H1 (cell line): ENCODE results near the gene ANAPC1. TPM values are rescaled to one million over a fixed set of nuclear protein-coding genes. Genes with fewer than 3 reads are reported as not detected.

Experiments
- CTCF ChIA-PET: fragments of 300-600 bp; sonication (Branson Sonifier 250); formaldehyde crosslinking; loops from one replicate; lab custom pipeline; 2021; ENCODE audit not compliant: partially characterized antibody; lab: Charles Lee
- POLR2A ChIA-PET: fragments of 300-600 bp; sonication (Branson Sonifier 250); formaldehyde crosslinking; loops from one replicate; lab custom pipeline; 2021; ENCODE audit warnings: inconsistent platforms; ENCODE audit not compliant: partially characterized antibody; lab: Charles Lee
- DNase-seq, 2 experiments: peaks; one replicate each; pipeline versions ENCODE4 v3.0.0 to v3.0.0-alpha.2; 2010 to 2022; ENCODE audit warnings: low spot score in 2 of 2, low read depth in 1 of 2, mixed read lengths in 1 of 2
- FAIRE-seq: peaks from 2 replicates; lab custom pipeline; 2011; peaks lifted over from hg19 to GRCh38; lab: Jason Lieb, UNC
- H2AFZ ChIP-seq: 2 replicates; pipeline ENCODE4 v1.8.1; 2012; ENCODE audit warnings: low read length, inconsistent platforms
- H2AK5ac ChIP-seq: 2 replicates; pipeline ENCODE4 v1.6.1; 2013; ENCODE audit warnings: low read depth, low read length
- H2BK120ac ChIP-seq: replicated peaks from 2 replicates; pipeline ENCODE3; 2013; ENCODE audit warnings: low read depth, low read length, inconsistent platforms
- H2BK12ac ChIP-seq: 2 replicates; pipeline ENCODE4 v1.6.1; 2013; ENCODE audit warnings: low read depth, low read length
- H2BK15ac ChIP-seq: 2 replicates; pipeline ENCODE4 v1.6.1; 2013; ENCODE audit warnings: low read length
- H2BK20ac ChIP-seq: 2 replicates; pipeline ENCODE4 v1.6.1; 2013; ENCODE audit warnings: low read length
- H2BK5ac ChIP-seq: 2 replicates; pipeline ENCODE4 v1.6.1; 2013; ENCODE audit warnings: low read depth, low read length
- H3K14ac ChIP-seq: 2 replicates; pipeline ENCODE4 v1.6.1; 2013; ENCODE audit warnings: inconsistent platforms; ENCODE audit not compliant: insufficient read length
- H3K18ac ChIP-seq: 2 replicates; pipeline ENCODE4 v1.6.1; 2013; ENCODE audit warnings: low read length; ENCODE audit errors: extremely low read depth
- H3K23ac ChIP-seq: 2 replicates; pipeline ENCODE4 v1.6.1; 2013; ENCODE audit warnings: inconsistent platforms; ENCODE audit not compliant: insufficient read length
- H3K23me2 ChIP-seq: 2 replicates; pipeline ENCODE4 v1.6.1; 2013; ENCODE audit warnings: low read depth, low read length
- H3K27ac ChIP-seq: 2 replicates; pipeline ENCODE4 v1.6.1; 2011; ENCODE audit warnings: low read depth, low read length, inconsistent platforms
- H3K27me3 ChIP-seq, 4 experiments: replicated peaks in 1 of 4; 1 replicate in 1 of 4; 2 replicates in 3 of 4; pipeline versions ENCODE4 v1.6.1 to v1.8.1; 2011 to 2013; ENCODE audit warnings: low read length in 3 of 4, mild to moderate bottlenecking in 3 of 4, inconsistent platforms in 2 of 4, mixed read lengths in 2 of 4, moderate library complexity in 1 of 4; ENCODE audit not compliant: control insufficient read depth in 3 of 4, insufficient read depth in 3 of 4; ENCODE audit errors: extremely low read depth in 1 of 4
- H3K36me3 ChIP-seq, 4 experiments: 2 replicates each; pipeline versions ENCODE4 v1.6.1 to v1.8.1; 2011 to 2013; ENCODE audit warnings: mild to moderate bottlenecking in 4 of 4, low read length in 3 of 4, moderate library complexity in 2 of 4, control low read depth in 1 of 4, inconsistent platforms in 1 of 4; ENCODE audit not compliant: insufficient read depth in 4 of 4, control insufficient read depth in 2 of 4
- H3K4ac ChIP-seq: replicated peaks from 2 replicates; pipeline ENCODE3; 2013; ENCODE audit warnings: low read length, low read depth, mixed read lengths, inconsistent platforms; ENCODE audit not compliant: insufficient read length
- H3K4me1 ChIP-seq, 4 experiments: replicated peaks in 1 of 4; 1 replicate in 1 of 4; 2 replicates in 3 of 4; pipeline versions ENCODE4 v1.6.1 to v1.8.1; 2011 to 2013; ENCODE audit warnings: low read length in 3 of 4, inconsistent platforms in 2 of 4, mixed read lengths in 1 of 4; ENCODE audit not compliant: insufficient read depth in 4 of 4, control insufficient read depth in 3 of 4
- H3K4me2 ChIP-seq, 2 experiments: 2 replicates each; pipeline versions ENCODE4 v1.6.1 to v1.8.1; 2011 to 2013; ENCODE audit warnings: low read depth in 2 of 2, low read length in 2 of 2, control low read depth in 1 of 2, inconsistent platforms in 1 of 2, mild to moderate bottlenecking in 1 of 2; ENCODE audit not compliant: insufficient read depth in 1 of 2
- H3K4me3 ChIP-seq, 4 experiments: fragments of 200-600, 300-600 bp in 1 of 4; sonication (generic), shearing (Covaris generic), sonication (Bioruptor Twin) in 1 of 4; 2 replicates each; pipeline versions ENCODE4 v1.5.1 to v1.8.1; 2011 to 2016; ENCODE audit warnings: low read length in 4 of 4, low read depth in 3 of 4, control low read depth in 2 of 4, inconsistent platforms in 2 of 4, mild to moderate bottlenecking in 2 of 4, mixed read lengths in 1 of 4, moderate library complexity in 1 of 4; ENCODE audit not compliant: insufficient read depth in 2 of 4; ENCODE audit errors: extremely low read depth in 1 of 4
- H3K56ac ChIP-seq: replicated peaks from 2 replicates; pipeline ENCODE3; 2013; ENCODE audit warnings: low read depth, mild to moderate bottlenecking, mixed read lengths, low read length, inconsistent platforms; ENCODE audit not compliant: insufficient read length
- H3K79me1 ChIP-seq: 2 replicates; pipeline ENCODE4 v1.6.1; 2013; ENCODE audit warnings: low read depth, low read length, control low read depth
- H3K79me2 ChIP-seq, 2 experiments: 2 replicates each; pipeline versions ENCODE4 v1.6.1 to v1.8.1; 2012 to 2013; ENCODE audit warnings: low read length in 2 of 2, mild to moderate bottlenecking in 2 of 2, inconsistent platforms in 1 of 2; ENCODE audit not compliant: insufficient read depth in 2 of 2, control insufficient read depth in 1 of 2
- H3K9ac ChIP-seq, 4 experiments: replicated peaks in 1 of 4; 1 replicate in 1 of 4; 2 replicates in 3 of 4; pipeline versions ENCODE4 v1.6.1 to v1.8.1; 2011 to 2013; ENCODE audit warnings: low read depth in 3 of 4, low read length in 3 of 4, control low read depth in 2 of 4, mild to moderate bottlenecking in 2 of 4, moderate library complexity in 2 of 4, inconsistent platforms in 1 of 4; ENCODE audit errors: extremely low read depth in 1 of 4
- H3K9me3 ChIP-seq, 2 experiments: 2 replicates each; pipeline versions ENCODE4 v1.6.1 to v1.8.1; 2012 to 2013; ENCODE audit warnings: mild to moderate bottlenecking in 2 of 2, moderate library complexity in 2 of 2, control low read depth in 1 of 2, inconsistent platforms in 1 of 2, low read depth in 1 of 2, low read length in 1 of 2, mixed read lengths in 1 of 2; ENCODE audit not compliant: insufficient read depth in 2 of 2
- H4K20me1 ChIP-seq, 2 experiments: replicated peaks in 1 of 2; 2 replicates each; pipeline versions ENCODE3 to v1.8.1; 2011 to 2013; ENCODE audit warnings: inconsistent platforms in 2 of 2, low read length in 2 of 2, mild to moderate bottlenecking in 1 of 2; ENCODE audit not compliant: insufficient read depth in 2 of 2, control insufficient read depth in 1 of 2
- H4K5ac ChIP-seq: 2 replicates; pipeline ENCODE4 v1.6.1; 2013; ENCODE audit warnings: low read length, low read depth, mixed read lengths, inconsistent platforms; ENCODE audit not compliant: insufficient read length
- H4K8ac ChIP-seq: 2 replicates; pipeline ENCODE4 v1.8.0; 2013; ENCODE audit warnings: mild to moderate bottlenecking, moderate library complexity, low read length, inconsistent platforms; ENCODE audit not compliant: insufficient read depth; ENCODE audit errors: extremely low read depth
- H4K91ac ChIP-seq: replicated peaks from 2 replicates; pipeline ENCODE3; 2013; ENCODE audit warnings: low read length, mixed read lengths, inconsistent platforms; ENCODE audit not compliant: insufficient read length
- CTCF ChIP-seq, 3 experiments: IDR thresholded peaks; 1 replicate in 2 of 3; 2 replicates in 1 of 3; pipeline versions ENCODE4 v1.5.1 to v1.6.1; 2011; ENCODE audit warnings: low read length in 3 of 3, mild to moderate bottlenecking in 3 of 3, inconsistent platforms in 2 of 3, low read depth in 1 of 3, moderate library complexity in 1 of 3; ENCODE audit not compliant: insufficient read depth in 1 of 3; ENCODE audit errors: control extremely low read depth in 1 of 3
- KDM1A ChIP-seq: fragments of 200-600, 300-600 bp; sonication (generic); IDR thresholded peaks from 2 replicates; pipeline ENCODE4 v1.7.1; 2016; ENCODE audit warnings: mild to moderate bottlenecking, low read length, borderline replicate concordance
- SRF ChIP-seq: IDR thresholded peaks from 2 replicates; pipeline ENCODE4 v1.6.1; 2011; ENCODE audit warnings: mild to moderate bottlenecking, low read depth, low read length, moderate library complexity
- TEAD4 ChIP-seq: IDR thresholded peaks from 2 replicates; pipeline ENCODE4 v1.6.1; 2012; ENCODE audit warnings: low read depth, low read length, inconsistent platforms, mixed read lengths
- WGBS, 2 experiments: shearing (Covaris generic) in 1 of 2; methylation state at CpG; one replicate each; pipeline versions ENCODE4 v1.1.6 to v1.1.7; 2013 to 2015; ENCODE audit warnings: low lambda C conversion rate in 2 of 2, mixed read lengths in 2 of 2, inconsistent platforms in 1 of 2, low coverage in 1 of 2, missing lambda C conversion rate in 1 of 2; ENCODE audit not compliant: insufficient replicate concordance in 2 of 2, insufficient coverage in 1 of 2, insufficient read length in 1 of 2; ENCODE audit errors: extremely low coverage in 1 of 2, missing lambda C conversion rate in 1 of 2; 5-methylcytosine and 5-hydroxymethylcytosine counted together
- polyA plus RNA-seq, 7 experiments: library from polyadenylated mRNA; depleted of rRNA in 3 of 7; stranded (reverse) in 5 of 7; unstranded in 2 of 7; fragments of >200 nt in 5 of 7; fragments of 200-250 nt in 2 of 7; gene quantifications; 1 replicate in 5 of 7; 2 replicates in 1 of 7; 4 replicates in 1 of 7; pipeline versions ENCODE4 v1.2.1 to v1.2.3, GENCODE V29; 2011 to 2013; ENCODE audit warnings: missing spikeins in 2 of 7, mixed read lengths in 2 of 7
- total RNA-seq: library from RNA; stranded (reverse); fragmentation: NEBNext Ultra II Directional; extraction: Animal tissue kit (Norgen Biotek cat#: 25700); gene quantifications from 2 replicates; pipeline ENCODE4 v1.2.1, GENCODE V29; 2021

The ANAPC1 gene
- total and polyA plus RNA-seq, 2 of the 8 experiments (the other 6 are each of a cell fraction or from before 2014, with no cell fraction given), result 46.6 to 107 TPM

- Histone ChIP-seq H4K91ac (no peak overlapping the region), H3K4ac (no peak overlapping the region), H2BK5ac (no peak overlapping the region), H3K4me3 (no peak overlapping the region), H4K5ac (no peak overlapping the region), H3K14ac (no peak overlapping the region), H3K23me2 (peaks cover 2% of the 10 kb centered on the region; the same call in 1 of the 2 replicates), H3K18ac (no peak overlapping the region), H3K4me1 (peaks cover 0 to 3% (median 1%) of the 10 kb centered on the region in 4 experiments; a peak in 1 of 7 replicates), H3K56ac (no peak overlapping the region), H3K79me2 (no peaks in the 10 kb centered on the region), H3K9me3 (no peaks in the 10 kb centered on the region), H3K27me3 (no peaks in the 10 kb centered on the region)
- TF ChIP-seq TEAD4 (no peak), CTCF (IDR thresholded peaks at IDR 0.05; ENCODE audit: control extremely low read depth in 1 of 3, insufficient read depth in 1 of 3, low read depth in 1 of 3, low read length in 3 of 3) (no peak), KDM1A (no peak), SRF (no peak)
- TF ChIP-seq, all 59 proteins: peak for 0
- Histone ChIP-seq H3K36me3 (peaks cover 0 to 3% (median 0%) of the 10 kb centered on the region in 4 experiments; a peak in 1 of 8 replicates), H4K8ac (no peak overlapping the region), H2AFZ (no peak overlapping the region), H4K20me1 (no peaks in the 10 kb centered on the region), H2BK120ac (no peak overlapping the region), H2BK20ac (no peak overlapping the region), H3K27ac (no peak overlapping the region), H2BK12ac (no peak overlapping the region), H3K4me2 (no peak overlapping the region), H3K79me1 (no peaks in the 10 kb centered on the region), H2AK5ac (no peak overlapping the region), H3K23ac (no peak overlapping the region), H3K9ac (no peak overlapping the region), H2BK15ac (no peak overlapping the region)
- ChIA-PET POLR2A (interaction anchor here (0.6 kb wide), 1 partner anchor 122 kb away, joined by 3 read pairs; the partner anchor contains the start of gene TMEM87B), CTCF (interaction anchor here (1.7 kb wide), 1 partner anchor 14 kb away, joined by 5 read pairs; no protein-coding TSS in a partner anchor)
- FAIRE-seq, result no peak
- no peak for DNase-seq
- WGBS, 2 experiments, result 87% methylated on average over 4 of the region's 4 CpGs; no CpG with 5 or more reads in 1 of the 2 experiments
Measured at GRCh38 chr2:111932841-111933291, 48.9 kb upstream of the ANAPC1 start.
